Neuronal stem cell (in vitro differentiated cells): ENCODE data around the gene ANKRD65.
"Not testable (repeated sequence)": the region's sequence is repeated elsewhere in the genome, so short reads cannot be mapped to it uniquely, and the experiment has no call there.

Experiments used
- DNase-seq: peaks from one replicate; pipeline ENCODE4 v3.0.0-alpha.2; 2013; ENCODE audit warnings: low spot score
- H2AFZ ChIP-seq: one replicate; pipeline ENCODE4 v1.6.1; 2013; ENCODE audit warnings: mild to moderate bottlenecking, low read length, inconsistent platforms
- H2AK5ac ChIP-seq: 2 replicates; pipeline ENCODE4 v1.6.1; 2013; ENCODE audit warnings: low read depth, mild to moderate bottlenecking, inconsistent platforms, low read length, moderate library complexity, mixed read lengths
- H2BK120ac ChIP-seq: 2 replicates; pipeline ENCODE4 v1.6.1; 2013; ENCODE audit warnings: low read depth, mild to moderate bottlenecking, inconsistent platforms, low read length, moderate library complexity, mixed read lengths
- H2BK12ac ChIP-seq: one replicate; pipeline ENCODE4 v1.6.1; 2013; ENCODE audit warnings: low read length, inconsistent platforms
- H2BK15ac ChIP-seq: 2 replicates; pipeline ENCODE4 v1.6.1; 2013; ENCODE audit warnings: mild to moderate bottlenecking, low read length, inconsistent platforms, mixed read lengths
- H2BK5ac ChIP-seq: one replicate; pipeline ENCODE4 v1.6.1; 2013; ENCODE audit warnings: inconsistent platforms, mild to moderate bottlenecking, low read length, moderate library complexity
- H3K14ac ChIP-seq: one replicate; pipeline ENCODE4 v1.6.1; 2013; ENCODE audit warnings: low read length, inconsistent platforms
- H3K18ac ChIP-seq: 2 replicates; pipeline ENCODE4 v1.6.1; 2013; ENCODE audit warnings: low read length, inconsistent platforms
- H3K23ac ChIP-seq: 2 replicates; pipeline ENCODE4 v1.6.1; 2013; ENCODE audit warnings: low read depth, mild to moderate bottlenecking, mixed read lengths, low read length, inconsistent platforms; ENCODE audit not compliant: poor library complexity
- H3K27ac ChIP-seq: replicated peaks from 3 replicates; pipeline ENCODE4 v1.5.1; 2013; ENCODE audit warnings: low read length, inconsistent platforms
- H3K27me3 ChIP-seq, 3 experiments: 2 replicates each; pipeline ENCODE4 v1.6.1; 2013; ENCODE audit warnings: low read length in 3 of 3, mild to moderate bottlenecking in 2 of 3, inconsistent platforms in 1 of 3, low read depth in 1 of 3, mixed read lengths in 1 of 3, moderate library complexity in 1 of 3; ENCODE audit not compliant: control insufficient read depth in 3 of 3, insufficient read depth in 3 of 3
- H3K36me3 ChIP-seq, 2 donors: replicated peaks in 1 of 2; 2 replicates each; pipeline ENCODE4 v1.6.1; 2013; ENCODE audit warnings: low read length in 2 of 2; ENCODE audit not compliant: control insufficient read depth in 2 of 2, insufficient read depth in 2 of 2
- H3K4ac ChIP-seq: 2 replicates; pipeline ENCODE4 v1.6.1; 2013; ENCODE audit warnings: inconsistent platforms, mild to moderate bottlenecking, low read length, moderate library complexity
- H3K4me1 ChIP-seq, 2 donors: 1 replicate in 1 of 2; 2 replicates in 1 of 2; pipeline ENCODE4 v1.6.1; 2013; ENCODE audit warnings: low read length in 2 of 2, low read depth in 1 of 2; ENCODE audit not compliant: control insufficient read depth in 2 of 2, insufficient read depth in 1 of 2
- H3K4me2 ChIP-seq: one replicate; pipeline ENCODE4 v1.6.1; 2013; ENCODE audit warnings: mild to moderate bottlenecking, low read length, inconsistent platforms; ENCODE audit not compliant: insufficient read depth, poor library complexity, severe bottlenecking
- H3K4me3 ChIP-seq, 2 donors: 2 replicates each; pipeline ENCODE4 v1.5.1; 2013; ENCODE audit warnings: low read length in 2 of 2, mild to moderate bottlenecking in 2 of 2, inconsistent platforms in 1 of 2, moderate library complexity in 1 of 2
- H3K79me1 ChIP-seq: one replicate; pipeline ENCODE4 v1.6.1; 2013; ENCODE audit warnings: low read depth, mild to moderate bottlenecking, inconsistent platforms, low read length, moderate library complexity
- H3K9ac ChIP-seq: one replicate; pipeline ENCODE4 v1.6.1; 2013; ENCODE audit warnings: mild to moderate bottlenecking, low read depth, low read length, inconsistent platforms; ENCODE audit not compliant: poor library complexity
- H3K9me3 ChIP-seq, 2 donors: replicated peaks in 1 of 2; 2 replicates each; pipeline versions ENCODE3 to v1.6.1; 2013; ENCODE audit warnings: low read length in 2 of 2, mild to moderate bottlenecking in 2 of 2, inconsistent platforms in 1 of 2, low read depth in 1 of 2, mixed read lengths in 1 of 2, moderate library complexity in 1 of 2; ENCODE audit not compliant: control insufficient read depth in 2 of 2, insufficient read depth in 1 of 2
- H4K8ac ChIP-seq: one replicate; pipeline ENCODE4 v1.6.1; 2013; ENCODE audit warnings: low read depth, mild to moderate bottlenecking, inconsistent platforms, low read length, moderate library complexity
- H4K91ac ChIP-seq: one replicate; pipeline ENCODE4 v1.6.1; 2013; ENCODE audit warnings: low read length, low read depth, mild to moderate bottlenecking, inconsistent platforms; ENCODE audit not compliant: poor library complexity
- WGBS, 2 donors: extraction: QIAGEN DNeasy Blood & Tissue Kit; methylation state at CpG; one replicate each; pipeline ENCODE4 v1.1.7; 2013; ENCODE audit warnings: missing lambda C conversion rate in 2 of 2, mixed read lengths in 1 of 2; ENCODE audit not compliant: insufficient read length in 2 of 2, insufficient replicate concordance in 1 of 2; ENCODE audit errors: extremely low coverage in 2 of 2; 5-methylcytosine and 5-hydroxymethylcytosine counted together

The ANKRD65 gene

DNA sequence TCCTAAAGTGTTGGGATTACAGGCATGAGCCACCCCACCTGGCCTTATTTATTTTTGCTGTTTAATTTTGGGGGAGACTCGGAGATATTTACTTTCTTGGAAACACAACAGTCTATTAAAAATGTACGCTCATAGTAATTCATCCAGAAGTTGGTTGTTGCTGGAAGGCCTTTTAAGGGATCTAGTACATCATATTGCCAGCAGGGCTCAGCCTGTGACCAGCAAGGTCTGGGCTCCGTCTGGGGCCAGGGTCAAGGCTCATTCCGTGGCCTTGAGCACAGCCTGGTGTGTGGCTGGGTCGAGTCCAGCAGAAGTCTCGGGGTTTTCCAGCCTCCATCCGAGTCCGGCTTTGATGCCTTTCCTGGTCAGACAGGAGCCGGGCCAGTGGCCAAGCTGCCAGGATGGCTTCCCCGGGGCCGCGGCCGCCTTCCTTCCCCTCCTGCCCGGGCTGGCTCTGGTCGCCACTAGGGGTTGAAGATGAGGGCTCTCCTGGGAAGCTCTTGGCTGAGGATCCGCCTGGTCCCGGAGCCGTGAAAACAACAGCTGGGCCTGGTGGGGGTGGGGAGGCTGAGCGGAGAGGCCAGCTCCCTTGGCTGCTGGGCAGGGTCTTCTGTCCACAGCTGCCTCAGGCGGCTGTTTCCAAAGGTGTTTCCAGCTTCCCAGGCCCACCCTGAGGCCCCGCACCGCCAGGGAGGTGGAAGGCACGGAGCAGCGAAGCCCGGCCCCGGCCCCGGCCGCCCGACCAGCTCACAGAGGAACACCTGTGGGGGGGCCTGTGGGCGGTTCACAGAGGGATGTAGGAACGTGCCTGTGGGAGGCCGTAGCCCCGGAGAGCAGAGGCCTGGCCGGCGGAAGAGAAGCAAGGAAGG lies 9.3 kb upstream of the ANKRD65 start:
- peaks cover 0 to 8% (median 0%) of the 10 kb centered on the region in 3 experiments for H3K27me3 ChIP-seq
- H2AFZ ChIP-seq, result peak overlapping the region; percentile 64
- no peak overlapping the region for H3K23ac ChIP-seq
- H3K4me3 ChIP-seq, result no peak overlapping the region
- H4K91ac ChIP-seq, result no peak overlapping the region
- no peaks in the 10 kb centered on the region for H3K36me3 ChIP-seq
- no peak overlapping the region for H4K8ac ChIP-seq
- WGBS, 2 donors, result no CpG with 5 or more reads among the region's 35 CpGs
- DNase-seq, result no peak
- peak overlapping the region; percentile 98 for H2AK5ac ChIP-seq
- peaks cover 51 to 67% of the 10 kb centered on the region in 2 donors for H3K4me1 ChIP-seq
- H3K27ac ChIP-seq, result no peak overlapping the region
- H2BK120ac ChIP-seq, result peak overlapping the region; percentile 48
- H3K4me2 ChIP-seq, result no peak overlapping the region
- peak overlapping the region; percentile 68 for H2BK15ac ChIP-seq
- no peak overlapping the region for H2BK12ac ChIP-seq
- H3K9ac ChIP-seq, result no peak overlapping the region
- H3K4ac ChIP-seq, result no peak overlapping the region
- H3K79me1 ChIP-seq, result peaks cover 1% of the 10 kb centered on the region
- H3K18ac ChIP-seq, result peak overlapping the region; percentile 89
- peak overlapping the region; percentile 33 for H3K14ac ChIP-seq
- H2BK5ac ChIP-seq, result no peak overlapping the region
- H3K9me3 ChIP-seq, result peaks cover 0 to 3% of the 10 kb centered on the region in 2 donors

DNA sequence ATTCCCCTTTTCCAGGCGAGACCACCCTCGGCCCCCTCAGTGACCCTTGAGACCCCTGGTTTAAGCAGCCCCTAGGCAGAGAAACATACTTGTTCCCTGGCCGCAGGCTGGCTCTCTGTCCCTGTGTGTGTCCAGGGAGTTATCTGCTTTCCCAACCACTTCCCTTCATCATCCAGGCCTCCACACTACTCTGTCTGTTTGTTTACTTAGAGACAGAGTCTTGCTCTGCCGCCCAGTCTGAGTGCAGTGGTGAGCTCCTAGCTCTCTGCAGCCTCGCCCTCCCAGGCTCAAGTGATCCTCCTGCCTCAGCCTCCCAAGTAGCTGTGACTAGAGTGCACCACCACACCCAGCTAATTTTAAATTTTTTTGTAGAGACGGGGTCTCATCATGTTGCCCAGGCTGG lies 8.6 kb upstream of the ANKRD65 start:
- Histone ChIP-seq H3K27me3 (peaks cover 0 to 1% (median 0%) of the 10 kb centered on the region in 3 experiments), H3K9me3 (peaks cover 0 to 3% of the 10 kb centered on the region in 2 donors), H3K79me1 (peaks cover 1% of the 10 kb centered on the region), H3K18ac (peak overlapping the region; percentile 45), H2BK15ac (no peak overlapping the region), H3K4me2 (no peak overlapping the region), H3K4me3 (no peak overlapping the region), H2BK120ac (no peak overlapping the region), H3K14ac (no peak overlapping the region), H3K27ac (no peak overlapping the region), H3K36me3 (no peaks in the 10 kb centered on the region), H3K23ac (no peak overlapping the region), H3K9ac (no peak overlapping the region), H3K4me1 (peaks cover 45 to 62% of the 10 kb centered on the region in 2 donors), H2AK5ac (peak overlapping the region; percentile 66), H2AFZ (no peak overlapping the region), H2BK12ac (no peak overlapping the region), H2BK5ac (no peak overlapping the region), H4K91ac (no peak overlapping the region), H4K8ac (no peak overlapping the region), H3K4ac (no peak overlapping the region)
- no peak for DNase-seq
- no CpG with 5 or more reads among the region's 6 CpGs for WGBS, 2 donors

DNA sequence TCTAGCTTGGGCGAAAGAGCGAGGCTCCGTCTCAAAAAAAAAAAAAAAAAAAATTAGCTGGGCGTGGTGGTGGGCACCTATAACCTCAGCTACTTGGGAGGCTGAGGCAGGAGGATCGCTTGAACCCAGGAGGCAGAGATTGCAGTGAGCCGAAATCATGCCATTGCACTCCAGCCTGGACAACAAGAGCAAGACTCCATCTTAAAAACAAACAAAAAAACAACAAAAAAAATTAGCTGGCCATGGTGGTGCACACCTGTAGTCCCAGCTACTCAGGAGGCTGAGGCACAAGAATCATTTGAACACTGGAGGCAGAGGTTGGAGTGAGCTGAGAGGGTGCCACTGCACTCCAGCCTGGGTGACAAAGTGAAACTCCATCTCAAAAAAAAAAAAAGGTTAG lies 7.9 kb upstream of the ANKRD65 start:
- H3K23ac ChIP-seq, H3K27ac ChIP-seq, H2AFZ ChIP-seq, H3K4me2 ChIP-seq, H2BK12ac ChIP-seq, H3K27me3 ChIP-seq, H4K8ac ChIP-seq, H3K4me3 ChIP-seq, H3K9ac ChIP-seq, H3K14ac ChIP-seq, H3K4ac ChIP-seq, H3K9me3 ChIP-seq, H2AK5ac ChIP-seq, DNase-seq, H3K36me3 ChIP-seq, H2BK15ac ChIP-seq, H4K91ac ChIP-seq, H3K79me1 ChIP-seq, H2BK5ac ChIP-seq, H3K18ac ChIP-seq, H2BK120ac ChIP-seq: not testable (repeated sequence)
- WGBS, 2 donors, result no CpG with 5 or more reads among the region's 6 CpGs
- peaks cover 38 to 56% of the 10 kb centered on the region in 2 donors for H3K4me1 ChIP-seq

DNA sequence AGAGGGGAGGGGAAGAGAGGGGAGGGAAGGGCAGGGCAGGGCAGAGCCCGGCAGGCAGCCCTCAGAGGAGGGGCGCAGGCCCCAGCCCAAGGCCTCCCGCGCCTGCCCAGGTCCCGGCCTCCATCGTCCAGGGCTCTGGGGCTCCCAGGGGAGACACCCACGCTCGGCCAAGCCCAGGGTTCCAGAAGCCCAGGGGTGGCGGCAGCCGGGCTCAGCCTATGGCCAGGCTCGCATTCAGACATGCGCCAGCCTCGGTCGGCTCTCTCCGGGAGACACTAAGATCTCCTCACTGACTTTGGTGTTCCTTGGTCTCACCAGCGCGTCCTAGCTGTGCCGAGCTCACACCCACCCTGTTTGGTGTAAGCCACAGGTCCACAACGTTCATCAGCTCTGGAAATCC lies 7.1 kb upstream of the ANKRD65 start:
- Histone ChIP-seq H3K79me1 (peaks cover 1% of the 10 kb centered on the region), H3K4me2 (no peak overlapping the region), H2BK12ac (no peak overlapping the region), H3K27me3 (no peaks in the 10 kb centered on the region), H3K9me3 (peaks cover 0 to 3% of the 10 kb centered on the region in 2 donors), H3K4me3 (no peak overlapping the region), H3K9ac (no peak overlapping the region), H3K36me3 (no peaks in the 10 kb centered on the region), H2BK120ac (peak overlapping the region; percentile 41), H3K18ac (peak overlapping the region; percentile 7), H4K8ac (no peak overlapping the region), H3K4ac (no peak overlapping the region), H3K23ac (no peak overlapping the region), H2AFZ (no peak overlapping the region), H3K14ac (no peak overlapping the region), H4K91ac (no peak overlapping the region), H2AK5ac (no peak overlapping the region), H2BK5ac (no peak overlapping the region), H3K4me1 (peaks cover 30 to 49% of the 10 kb centered on the region in 2 donors), H3K27ac (no peak overlapping the region), H2BK15ac (peak overlapping the region; percentile 79)
- DNase-seq, result no peak
- WGBS, 2 donors, result no CpG with 5 or more reads among the region's 19 CpGs
